Central memory CD8-positive, alpha-beta T cell (primary cell): Measurements from ENCODE around the gene VAMP2.

Experiments
- ATAC-seq: fragments of 150-1000 bp; cut with Tn5 transposase; replicated peaks from 2 replicates; pipeline ENCODE4 v1.10.0; 2022; ENCODE audit warnings: mild to moderate bottlenecking, moderate FRiP score, moderate number of reproducible peaks; ENCODE audit not compliant: poor library complexity, severe bottlenecking; ENCODE audit errors: extremely low read depth
- DNase-seq, 2 donors: peaks; one replicate each; pipeline ENCODE4 v3.0.0; 2021; ENCODE audit warnings: low spot score in 2 of 2
- H3K27ac Mint-ChIP-seq: one replicate; pipeline ENCODE4 v1.8.0; 2022; ENCODE audit warnings: low read depth, mild to moderate bottlenecking, moderate library complexity, mixed read lengths
- H3K27me3 Mint-ChIP-seq: one replicate; pipeline ENCODE4 v1.8.0; 2022; ENCODE audit warnings: mixed read lengths
- H3K36me3 Mint-ChIP-seq: one replicate; pipeline ENCODE4 v1.8.0; 2022; ENCODE audit warnings: mild to moderate bottlenecking, moderate library complexity, mixed read lengths; ENCODE audit not compliant: insufficient read depth
- H3K4me1 Mint-ChIP-seq: one replicate; pipeline ENCODE4 v1.8.0; 2022; ENCODE audit warnings: mixed read lengths
- H3K4me3 Mint-ChIP-seq: one replicate; pipeline ENCODE4 v1.8.0; 2022; ENCODE audit warnings: mild to moderate bottlenecking, moderate library complexity, mixed read lengths
- H3K9me3 Mint-ChIP-seq: one replicate; pipeline ENCODE4 v1.8.0; 2022; ENCODE audit warnings: mixed read lengths

VAMP2 gene

GRCh38 chr17:8141741-8142140, 21.0 kb downstream of the VAMP2 start:
- Mint-ChIP-seq H3K27me3 (no peaks in the 10 kb centered on the region), H3K4me1 (peaks cover 9% of the 10 kb centered on the region), H3K4me3 (peak overlapping the region; percentile 44), H3K9me3 (no peaks in the 10 kb centered on the region), H3K27ac (peak overlapping the region; percentile 91), H3K36me3 (peaks cover 56% of the 10 kb centered on the region)
- ATAC-seq (no peak), DNase-seq (no peak)

- Mint-ChIP-seq H3K4me3 (peak overlapping the region; percentile 44), H3K27ac (peak overlapping the region; percentile 91), H3K36me3 (peaks cover 51% of the 10 kb centered on the region), H3K4me1 (peaks cover 3% of the 10 kb centered on the region), H3K9me3 (no peaks in the 10 kb centered on the region), H3K27me3 (no peaks in the 10 kb centered on the region)
- DNase-seq (no peak), ATAC-seq (no peak)
These were observed 21.7 kb downstream of the VAMP2 start for GRCh38 chr17:8141045-8141444.

GRCh38 chr17:8140065-8141029, 22.4 kb downstream of the VAMP2 start:
- no peaks in the 10 kb centered on the region for H3K4me1 Mint-ChIP-seq
- ATAC-seq (no peak), DNase-seq (no peak)
- H3K9me3 Mint-ChIP-seq: no peaks in the 10 kb centered on the region
- no peaks in the 10 kb centered on the region for H3K27me3 Mint-ChIP-seq
- peak overlapping the region; percentile 44 for H3K4me3 Mint-ChIP-seq
- peaks cover 44% of the 10 kb centered on the region for H3K36me3 Mint-ChIP-seq
- peak overlapping the region; percentile 91 for H3K27ac Mint-ChIP-seq

GRCh38 chr17:8138672-8139371, 23.9 kb downstream of the VAMP2 start:
- no peaks in the 10 kb centered on the region for H3K4me1 Mint-ChIP-seq
- ATAC-seq: peak; percentile 89
- H3K4me3 Mint-ChIP-seq: no peak overlapping the region

GRCh38 chr17:8138374-8138671, 24.4 kb downstream of the VAMP2 start:
- no peak for DNase-seq
- no peaks in the 10 kb centered on the region for H3K27me3 Mint-ChIP-seq
- no peaks in the 10 kb centered on the region for H3K4me1 Mint-ChIP-seq
- H3K36me3 Mint-ChIP-seq: peaks cover 26% of the 10 kb centered on the region
- no peak overlapping the region for H3K27ac Mint-ChIP-seq
- no peak overlapping the region for H3K4me3 Mint-ChIP-seq
- H3K9me3 Mint-ChIP-seq: no peaks in the 10 kb centered on the region
- no peak for ATAC-seq

More at GRCh38 chr17:8138672-8139371, 23.9 kb downstream of the VAMP2 start:
- Mint-ChIP-seq H3K27ac (no peak overlapping the region), H3K36me3 (peaks cover 31% of the 10 kb centered on the region), H3K27me3 (no peaks in the 10 kb centered on the region), H3K9me3 (no peaks in the 10 kb centered on the region)
- peak; percentile 98 for DNase-seq

- no peak overlapping the region for H3K27ac Mint-ChIP-seq
- DNase-seq: no peak
- H3K36me3 Mint-ChIP-seq: peaks cover 21% of the 10 kb centered on the region
These were observed 24.9 kb downstream of the VAMP2 start for GRCh38 chr17:8137645-8138373.

GRCh38 chr17:8133941-8134340, 28.8 kb downstream of the VAMP2 start:
- Mint-ChIP-seq H3K36me3 (peaks cover 6% of the 10 kb centered on the region), H3K4me1 (no peaks in the 10 kb centered on the region), H3K27me3 (no peaks in the 10 kb centered on the region), H3K4me3 (no peak overlapping the region), H3K27ac (no peak overlapping the region), H3K9me3 (no peaks in the 10 kb centered on the region)
- DNase-seq: no peak
- ATAC-seq: no peak

More at GRCh38 chr17:8137645-8138373, 24.9 kb downstream of the VAMP2 start:
- no peak overlapping the region for H3K4me3 Mint-ChIP-seq
- no peaks in the 10 kb centered on the region for H3K4me1 Mint-ChIP-seq
- ATAC-seq: no peak
- no peaks in the 10 kb centered on the region for H3K9me3 Mint-ChIP-seq
- no peaks in the 10 kb centered on the region for H3K27me3 Mint-ChIP-seq

- DNase-seq (no peak), ATAC-seq (no peak)
- Mint-ChIP-seq H3K4me1 (no peaks in the 10 kb centered on the region), H3K9me3 (no peaks in the 10 kb centered on the region), H3K27ac (no peak overlapping the region), H3K36me3 (peaks cover 6% of the 10 kb centered on the region), H3K27me3 (no peaks in the 10 kb centered on the region), H3K4me3 (no peak overlapping the region)
These were observed 29.3 kb downstream of the VAMP2 start for GRCh38 chr17:8133399-8133798.

- H3K9me3 Mint-ChIP-seq: no peaks in the 10 kb centered on the region
- H3K27me3 Mint-ChIP-seq: peaks cover 7% of the 10 kb centered on the region
- DNase-seq (no peak), ATAC-seq (no peak)
- no peak overlapping the region for H3K27ac Mint-ChIP-seq
- peaks cover 5% of the 10 kb centered on the region for H3K36me3 Mint-ChIP-seq
- peaks cover 5% of the 10 kb centered on the region for H3K4me1 Mint-ChIP-seq
- H3K4me3 Mint-ChIP-seq: no peak overlapping the region
These were observed 30.8 kb downstream of the VAMP2 start for GRCh38 chr17:8131844-8132441.

- Mint-ChIP-seq H3K36me3 (peaks cover 30% of the 10 kb centered on the region), H3K4me3 (no peak overlapping the region), H3K9me3 (no peaks in the 10 kb centered on the region), H3K27ac (no peak overlapping the region), H3K4me1 (peaks cover 42% of the 10 kb centered on the region), H3K27me3 (peaks cover 36% of the 10 kb centered on the region)
- DNase-seq: no peak
- no peak for ATAC-seq
These were observed 34.5 kb downstream of the VAMP2 start for GRCh38 chr17:8128125-8128784.

GRCh38 chr17:8126491-8127066, 36.2 kb downstream of the VAMP2 start:
- ATAC-seq (peak; percentile 29), DNase-seq (no peak)
- H3K27ac Mint-ChIP-seq: peak overlapping the region; percentile 99
- peaks cover 53% of the 10 kb centered on the region for H3K4me1 Mint-ChIP-seq
- H3K4me3 Mint-ChIP-seq: peak overlapping the region; percentile 96
- H3K9me3 Mint-ChIP-seq: no peaks in the 10 kb centered on the region
- H3K36me3 Mint-ChIP-seq: peaks cover 37% of the 10 kb centered on the region
- peaks cover 42% of the 10 kb centered on the region for H3K27me3 Mint-ChIP-seq
